MM.1S (cell line): Measurements from ENCODE around the gene ZPR1.
A peak's percentile ranks its signal among the peaks of the same experiment; 100 is the strongest.

Experiments used
- DNase-seq: peaks from one replicate; pipeline ENCODE4 v3.0.0-alpha.2; 2015
- H2AFZ ChIP-seq: fragments of 300-600 bp; sonication (generic); 2 replicates; pipeline ENCODE4 v1.6.0; 2016; ENCODE audit warnings: antibody characterized with exemption, low read length
- H3F3A ChIP-seq: fragments of 300-600 bp; sonication (generic); 2 replicates; pipeline ENCODE4 v1.6.1; 2016; ENCODE audit warnings: mild to moderate bottlenecking, antibody characterized with exemption, low read length, moderate library complexity, mixed read lengths; ENCODE audit not compliant: insufficient read depth
- H3K27ac ChIP-seq: fragments of 300-600 bp; sonication (generic); 2 replicates; pipeline ENCODE4 v1.5.1; 2016; ENCODE audit warnings: mild to moderate bottlenecking, low read length
- H3K27me3 ChIP-seq: fragments of 300-600 bp; sonication (generic); replicated peaks from 2 replicates; pipeline ENCODE4 v1.6.0; 2016; ENCODE audit warnings: low read length; ENCODE audit not compliant: insufficient read depth
- H3K36me3 ChIP-seq: fragments of 300-600 bp; sonication (generic); replicated peaks from 2 replicates; pipeline ENCODE4 v1.6.1; 2016; ENCODE audit warnings: mild to moderate bottlenecking, low read length, mixed read lengths; ENCODE audit not compliant: insufficient read depth
- H3K4me1 ChIP-seq: fragments of 300-600 bp; sonication (generic); 2 replicates; pipeline ENCODE4 v1.6.1; 2016; ENCODE audit warnings: low read length, mixed read lengths
- H3K4me2 ChIP-seq: fragments of 300-600 bp; sonication (generic); 2 replicates; pipeline ENCODE4 v1.6.0; 2016; ENCODE audit warnings: low read depth, low read length
- H3K4me3 ChIP-seq: fragments of 300-600 bp; sonication (generic); 2 replicates; pipeline ENCODE4 v1.5.1; 2016; ENCODE audit warnings: low read length, mixed read lengths
- H3K79me2 ChIP-seq: fragments of 300-600 bp; sonication (generic); 2 replicates; pipeline ENCODE4 v1.6.1; 2016; ENCODE audit warnings: mixed run types, low read length, mixed read lengths
- H3K9ac ChIP-seq: fragments of 300-600 bp; sonication (generic); 2 replicates; pipeline ENCODE4 v1.6.1; 2016; ENCODE audit warnings: low read length, mixed read lengths
- H3K9me2 ChIP-seq: fragments of 300-600 bp; sonication (generic); replicated peaks from 2 replicates; pipeline ENCODE4 v1.6.1; 2016; ENCODE audit warnings: mild to moderate bottlenecking, low read length, mixed read lengths; ENCODE audit not compliant: insufficient read depth
- H3K9me3 ChIP-seq: fragments of 300-600 bp; sonication (generic); replicated peaks from 2 replicates; pipeline ENCODE4 v1.6.1; 2016; ENCODE audit warnings: mild to moderate bottlenecking, low read length, mixed read lengths; ENCODE audit not compliant: insufficient read depth
- H4K20me1 ChIP-seq: fragments of 300-600 bp; sonication (generic); 2 replicates; pipeline ENCODE4 v1.6.1; 2016; ENCODE audit warnings: mild to moderate bottlenecking, low read length, moderate library complexity, mixed read lengths; ENCODE audit not compliant: insufficient read depth
- EZH2 ChIP-seq: fragments of 300-600 bp; sonication (generic); optimal IDR thresholded peaks from 2 replicates; pipeline ENCODE3; 2017; ENCODE audit warnings: low read depth, mild to moderate bottlenecking, antibody characterized with exemption, low read length, mixed read lengths
- EZH2phosphoT487 ChIP-seq: fragments of 300-600 bp; sonication (generic); IDR thresholded peaks from 2 replicates; pipeline ENCODE4 v1.6.1; 2018; ENCODE audit warnings: antibody characterized with exemption, low read length
- TF ChIP-seq, protein P1 (sequence below): fragments of 300-600 bp; sonication (generic); IDR thresholded peaks from 2 replicates; pipeline ENCODE4 v1.5.1; 2016; ENCODE audit warnings: antibody characterized with exemption, low read length, mixed read lengths

The ZPR1 gene

DNA sequence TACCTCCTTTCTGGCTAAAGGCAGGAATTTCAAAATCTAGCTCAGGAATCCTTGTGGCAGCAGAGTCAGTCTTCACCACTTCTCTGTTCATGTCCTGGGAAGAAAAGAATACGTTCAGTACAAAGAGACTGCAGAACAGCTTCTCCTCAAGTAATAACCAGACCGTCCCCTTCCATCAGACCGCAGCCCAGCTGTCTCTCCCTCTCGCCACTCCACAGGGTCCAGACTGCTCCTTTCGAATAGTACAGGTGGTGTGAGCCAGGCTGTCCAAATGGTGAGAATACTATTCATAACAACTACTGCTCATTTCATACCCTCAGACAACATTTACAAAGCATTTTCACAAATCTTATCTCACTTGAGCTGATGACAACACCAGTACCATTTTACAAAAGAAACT is 857 bp downstream of the ZPR1 start:
- TF ChIP-seq EZH2phosphoT487 (no peak), EZH2 (no peak)
- TF ChIP-seq, protein P1, sequence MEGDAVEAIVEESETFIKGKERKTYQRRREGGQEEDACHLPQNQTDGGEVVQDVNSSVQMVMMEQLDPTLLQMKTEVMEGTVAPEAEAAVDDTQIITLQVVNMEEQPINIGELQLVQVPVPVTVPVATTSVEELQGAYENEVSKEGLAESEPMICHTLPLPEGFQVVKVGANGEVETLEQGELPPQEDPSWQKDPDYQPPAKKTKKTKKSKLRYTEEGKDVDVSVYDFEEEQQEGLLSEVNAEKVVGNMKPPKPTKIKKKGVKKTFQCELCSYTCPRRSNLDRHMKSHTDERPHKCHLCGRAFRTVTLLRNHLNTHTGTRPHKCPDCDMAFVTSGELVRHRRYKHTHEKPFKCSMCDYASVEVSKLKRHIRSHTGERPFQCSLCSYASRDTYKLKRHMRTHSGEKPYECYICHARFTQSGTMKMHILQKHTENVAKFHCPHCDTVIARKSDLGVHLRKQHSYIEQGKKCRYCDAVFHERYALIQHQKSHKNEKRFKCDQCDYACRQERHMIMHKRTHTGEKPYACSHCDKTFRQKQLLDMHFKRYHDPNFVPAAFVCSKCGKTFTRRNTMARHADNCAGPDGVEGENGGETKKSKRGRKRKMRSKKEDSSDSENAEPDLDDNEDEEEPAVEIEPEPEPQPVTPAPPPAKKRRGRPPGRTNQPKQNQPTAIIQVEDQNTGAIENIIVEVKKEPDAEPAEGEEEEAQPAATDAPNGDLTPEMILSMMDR = no peak
- H3K27me3 ChIP-seq = no peaks in the 10 kb centered on the region
- H3K9ac ChIP-seq = peak overlapping the region; percentile 88
- no peak overlapping the region for H3K27ac ChIP-seq
- no peaks in the 10 kb centered on the region for H4K20me1 ChIP-seq
- peaks cover 26% of the 10 kb centered on the region for H3K79me2 ChIP-seq
- H3K4me3 ChIP-seq = peak overlapping the region; percentile 89
- H3K36me3 ChIP-seq = 0 out of 2 replicates have a peak, but pooled peaks cover 8% of the 10 kb centered on the region
- no peak for DNase-seq
- H2AFZ ChIP-seq = no peak overlapping the region
- H3F3A ChIP-seq = no peaks in the 10 kb centered on the region; the same call in 1 of the 2 replicates
- peaks cover 20% of the 10 kb centered on the region for H3K4me1 ChIP-seq
- no peaks in the 10 kb centered on the region for H3K9me3 ChIP-seq
- H3K9me2 ChIP-seq = no peaks in the 10 kb centered on the region
- H3K4me2 ChIP-seq = peak overlapping the region; percentile 85

DNA sequence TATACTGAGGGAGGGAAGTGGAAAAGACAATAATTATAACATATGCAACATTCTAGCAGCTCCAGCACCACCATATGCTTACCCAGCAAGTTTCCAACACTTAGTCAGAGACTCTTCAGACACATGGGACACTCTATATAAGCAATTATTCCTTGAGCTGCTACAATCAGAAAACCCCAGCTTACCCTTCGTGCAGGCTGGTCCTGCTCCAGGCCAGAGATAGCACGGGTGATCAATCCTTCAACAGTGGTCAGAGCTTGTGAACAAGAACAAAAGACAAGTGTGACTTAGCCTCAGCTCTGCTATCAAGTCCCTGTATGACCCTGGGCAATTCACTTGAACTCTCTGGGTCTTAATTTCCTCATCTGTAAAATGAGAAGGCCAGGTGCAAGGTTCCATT is 1.5 kb downstream of the ZPR1 start:
- no peaks in the 10 kb centered on the region for H3K27me3 ChIP-seq
- no peak overlapping the region for H3K9ac ChIP-seq
- TF ChIP-seq EZH2 = no peak
- TF ChIP-seq EZH2phosphoT487 = no peak
- TF ChIP-seq, protein P1 = no peak
- H3K9me2 ChIP-seq = no peaks in the 10 kb centered on the region
- no peak for DNase-seq
- peaks cover 26% of the 10 kb centered on the region for H3K79me2 ChIP-seq
- H4K20me1 ChIP-seq = no peaks in the 10 kb centered on the region
- peaks cover 14% of the 10 kb centered on the region; the same call in 1 of the 2 replicates for H3K4me1 ChIP-seq
- no peaks in the 10 kb centered on the region for H3K9me3 ChIP-seq
- no peaks in the 10 kb centered on the region; the same call in 1 of the 2 replicates for H3F3A ChIP-seq
- no peak overlapping the region for H3K27ac ChIP-seq
- H3K4me2 ChIP-seq = peak overlapping the region; percentile 85; the same call in 1 of the 2 replicates
- no peak overlapping the region for H3K4me3 ChIP-seq
- no peak overlapping the region for H2AFZ ChIP-seq
- 0 out of 2 replicates have a peak, but pooled peaks cover 8% of the 10 kb centered on the region for H3K36me3 ChIP-seq

DNA sequence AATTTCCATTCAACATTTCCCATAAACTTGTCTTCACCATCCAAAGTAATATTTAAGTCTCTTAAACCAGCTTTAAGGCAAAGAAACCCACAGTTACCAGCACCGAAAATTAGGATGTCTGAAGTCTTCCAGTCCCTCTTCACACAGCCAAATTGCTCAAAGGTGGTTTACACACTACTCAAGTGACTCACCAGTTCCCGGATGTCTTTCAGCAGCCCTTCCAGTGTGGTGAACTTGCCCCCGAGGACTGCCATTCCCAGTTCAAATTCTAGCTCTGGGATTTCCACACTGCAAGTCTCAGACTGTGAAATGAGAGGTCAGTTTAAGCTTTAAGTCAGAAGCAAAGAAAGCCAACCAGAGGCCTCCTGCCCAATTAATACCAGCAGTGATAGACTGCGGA is 5.1 kb downstream of the ZPR1 start:
- Histone ChIP-seq H4K20me1 (no peaks in the 10 kb centered on the region), H3K79me2 (peaks cover 24% of the 10 kb centered on the region), H3K4me2 (no peak overlapping the region), H3K9me2 (no peaks in the 10 kb centered on the region), H3F3A (peaks cover 5% of the 10 kb centered on the region), H3K4me3 (no peak overlapping the region), H3K27me3 (no peaks in the 10 kb centered on the region), H3K4me1 (peaks cover 11% of the 10 kb centered on the region), H3K9me3 (no peaks in the 10 kb centered on the region), H3K36me3 (peaks cover 24% of the 10 kb centered on the region; the same call in 1 of the 2 replicates), H3K9ac (no peak overlapping the region), H2AFZ (no peak overlapping the region), H3K27ac (no peak overlapping the region)
- TF ChIP-seq, protein P1 = no peak
- TF ChIP-seq EZH2 (no peak), EZH2phosphoT487 (no peak)
- no peak for DNase-seq
